Epithelial cell of proximal tubule (primary cell): Measurements from ENCODE around the gene LPIN1. TPM values are rescaled to one million over a fixed set of nuclear protein-coding genes. Genes with fewer than 3 reads are reported as not detected.

Experiments
- DNase-seq: peaks from one replicate; pipeline ENCODE4 v3.0.0-alpha.2; 2011; ENCODE audit warnings: low read depth
- H3K4me3 ChIP-seq: 2 replicates; pipeline ENCODE4 v1.5.1; 2011; ENCODE audit warnings: low read depth, mild to moderate bottlenecking, low read length
- total RNA-seq: library from RNA; depleted of rRNA; stranded (reverse); fragments of >200 nt; gene quantifications from 2 replicates; pipeline ENCODE4 v1.2.3, GENCODE V29; 2015
- TF ChIP-seq, protein P1 (sequence below): conservative IDR thresholded peaks from 2 replicates; pipeline ENCODE4 v1.5.1; 2012; ENCODE audit warnings: low read depth, mild to moderate bottlenecking, low read length

The LPIN1 gene
- total RNA-seq, 1 donor from 2014 or later = 33.8 TPM

DNA sequence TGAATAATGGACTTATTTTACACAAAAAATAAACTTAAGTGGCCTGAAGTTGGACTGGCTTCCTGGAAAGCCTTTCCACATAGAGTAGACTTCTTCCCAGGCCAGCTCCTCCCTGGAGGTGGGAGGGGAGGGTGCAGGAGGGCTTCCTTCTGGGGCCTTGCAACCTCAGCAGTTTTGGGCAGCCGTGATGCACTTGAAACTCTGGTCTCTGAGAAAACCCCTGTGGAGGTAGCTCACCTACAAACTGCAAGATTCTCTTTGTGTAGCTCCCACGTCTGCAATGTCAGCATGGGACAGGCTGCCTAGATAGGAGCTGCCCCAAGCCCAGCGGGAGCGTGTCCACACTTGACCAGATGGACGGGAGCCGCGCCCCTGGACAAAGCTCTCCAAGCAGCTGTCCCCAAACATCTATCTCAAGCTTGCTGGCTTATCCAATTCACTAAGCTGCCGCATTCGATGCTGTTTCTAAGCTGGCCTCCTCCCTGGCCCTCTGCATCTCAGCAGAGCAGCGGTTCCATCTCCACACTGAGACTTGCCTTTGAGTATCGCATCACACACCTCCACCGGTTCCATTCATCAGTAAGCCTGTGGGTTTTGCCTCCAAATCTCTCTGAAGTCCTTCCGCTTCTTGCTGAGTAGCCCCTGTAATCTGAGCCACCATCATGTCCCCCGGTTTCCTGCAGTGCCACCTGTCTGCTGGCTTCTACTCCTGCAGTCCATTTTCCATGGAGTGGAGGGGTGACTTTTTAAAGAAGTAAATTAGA is 1.6 kb upstream of the LPIN1 start:
- peak overlapping the region; percentile 43 for H3K4me3 ChIP-seq
- DNase-seq = no peak
- TF ChIP-seq, protein P1, sequence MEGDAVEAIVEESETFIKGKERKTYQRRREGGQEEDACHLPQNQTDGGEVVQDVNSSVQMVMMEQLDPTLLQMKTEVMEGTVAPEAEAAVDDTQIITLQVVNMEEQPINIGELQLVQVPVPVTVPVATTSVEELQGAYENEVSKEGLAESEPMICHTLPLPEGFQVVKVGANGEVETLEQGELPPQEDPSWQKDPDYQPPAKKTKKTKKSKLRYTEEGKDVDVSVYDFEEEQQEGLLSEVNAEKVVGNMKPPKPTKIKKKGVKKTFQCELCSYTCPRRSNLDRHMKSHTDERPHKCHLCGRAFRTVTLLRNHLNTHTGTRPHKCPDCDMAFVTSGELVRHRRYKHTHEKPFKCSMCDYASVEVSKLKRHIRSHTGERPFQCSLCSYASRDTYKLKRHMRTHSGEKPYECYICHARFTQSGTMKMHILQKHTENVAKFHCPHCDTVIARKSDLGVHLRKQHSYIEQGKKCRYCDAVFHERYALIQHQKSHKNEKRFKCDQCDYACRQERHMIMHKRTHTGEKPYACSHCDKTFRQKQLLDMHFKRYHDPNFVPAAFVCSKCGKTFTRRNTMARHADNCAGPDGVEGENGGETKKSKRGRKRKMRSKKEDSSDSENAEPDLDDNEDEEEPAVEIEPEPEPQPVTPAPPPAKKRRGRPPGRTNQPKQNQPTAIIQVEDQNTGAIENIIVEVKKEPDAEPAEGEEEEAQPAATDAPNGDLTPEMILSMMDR = peak; percentile 62

DNA sequence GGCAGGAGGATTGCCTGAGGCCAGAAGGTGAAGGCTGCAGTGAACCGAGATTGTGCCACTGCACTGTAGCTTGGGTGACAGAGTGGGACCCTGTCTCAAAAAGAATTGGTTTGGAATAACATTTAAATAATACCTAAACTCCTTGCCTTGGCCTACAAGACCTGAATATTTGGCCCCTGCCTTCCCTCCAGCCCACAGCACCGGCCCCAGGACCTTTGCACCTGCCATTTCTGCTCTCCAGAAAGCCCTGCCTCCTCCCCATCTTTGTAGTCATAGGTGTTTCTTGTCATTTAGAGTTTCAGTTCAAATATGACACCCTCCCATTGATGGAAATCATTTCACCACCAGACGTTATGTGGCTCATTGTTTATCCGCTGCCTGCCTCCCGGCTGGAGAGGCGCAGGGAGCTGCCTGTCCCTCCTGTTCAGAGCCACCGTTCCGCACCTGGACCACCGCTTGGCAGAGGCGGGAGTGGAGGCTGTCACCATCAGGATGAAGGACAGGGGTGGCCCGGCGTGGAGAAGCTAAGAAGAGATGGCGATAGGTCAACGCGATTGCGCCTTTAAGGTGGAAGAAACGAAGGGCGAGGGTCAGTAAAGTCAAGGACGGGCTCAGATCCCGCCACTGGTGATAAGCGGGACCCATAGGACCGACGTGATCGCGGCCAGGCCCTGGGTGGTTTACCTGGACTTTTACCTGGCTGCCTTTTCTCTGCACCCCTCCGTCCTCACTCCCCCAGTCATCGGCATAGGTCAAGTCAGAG is 638 bp upstream of the LPIN1 start:
- DNase-seq = no peak
- TF ChIP-seq, protein P1 = no peak
- H3K4me3 ChIP-seq = peak overlapping the region; percentile 44

DNA sequence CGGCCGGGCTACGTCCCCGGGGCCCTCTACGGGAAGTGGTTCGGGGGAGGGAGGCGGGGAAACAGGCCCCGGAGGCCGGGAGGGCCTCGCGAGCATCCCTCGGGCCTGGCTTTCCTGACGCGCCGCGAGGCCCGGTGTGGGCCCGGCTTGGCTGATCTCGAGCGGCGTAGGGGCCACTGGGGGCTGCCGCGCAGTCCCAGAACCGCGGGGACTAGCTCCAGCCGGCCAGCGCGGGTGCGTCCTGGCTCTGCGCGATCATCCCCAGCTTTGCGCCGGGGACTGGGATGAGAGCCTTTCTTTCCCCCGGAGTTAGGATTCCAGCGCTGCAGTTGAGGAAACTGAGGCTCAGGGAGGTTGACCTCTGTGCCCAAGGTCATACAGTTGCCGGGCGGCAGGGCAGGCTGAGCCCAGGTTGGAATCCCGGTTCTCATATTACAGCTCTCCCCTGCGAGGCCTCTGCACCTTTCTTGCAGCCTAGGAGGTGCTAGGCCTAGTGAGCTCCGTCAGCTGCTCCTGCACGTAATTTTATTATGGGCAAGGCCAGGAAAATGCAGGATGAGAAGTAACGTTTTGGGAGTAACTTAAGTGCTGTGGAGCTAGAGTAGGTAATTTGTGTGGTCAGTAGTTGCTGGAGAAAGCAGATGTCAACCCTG is 501 bp downstream of the LPIN1 start:
- TF ChIP-seq, protein P1 = no peak
- no peak for DNase-seq
- peak overlapping the region; percentile 94 for H3K4me3 ChIP-seq

DNA sequence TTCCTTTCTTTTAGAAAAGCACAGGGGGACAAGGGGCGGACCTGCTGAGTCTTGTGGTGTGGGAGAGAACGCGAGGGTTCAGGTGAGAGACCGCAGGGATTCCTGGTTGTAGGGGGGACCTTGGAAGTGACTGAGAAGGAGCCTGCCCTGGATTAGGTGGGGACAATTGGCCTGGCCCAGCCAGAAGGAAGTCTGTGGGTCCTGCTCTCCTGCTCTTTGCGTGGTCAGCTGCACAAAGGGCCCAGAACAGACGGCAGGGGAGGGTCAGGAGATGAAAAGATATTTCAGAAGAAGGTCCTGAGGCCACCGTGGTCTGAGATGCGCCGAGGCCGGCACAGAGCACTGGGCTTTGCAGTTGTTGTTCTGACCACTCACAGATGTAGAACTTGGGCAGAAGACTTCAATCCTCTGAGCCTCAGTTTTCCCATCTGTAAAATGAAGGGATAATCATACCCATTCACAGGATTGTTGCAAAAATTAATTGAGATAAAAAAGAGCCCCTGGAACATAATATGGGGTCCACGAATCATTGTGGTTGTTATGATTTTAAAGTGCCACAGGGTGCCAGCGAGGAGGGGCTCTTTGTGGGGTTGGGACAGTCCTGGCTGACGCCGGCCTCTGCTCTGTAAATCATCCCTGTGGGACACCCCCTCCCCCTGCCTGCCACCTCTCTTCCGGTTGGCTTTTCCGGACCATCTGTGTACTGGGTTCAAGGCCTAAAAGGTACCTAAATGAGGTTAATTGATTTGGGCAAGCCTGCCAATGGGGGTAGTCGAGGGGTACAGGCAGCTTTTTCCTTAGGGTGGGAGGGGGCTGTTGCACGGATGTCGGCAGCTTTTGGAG is 1.8 kb downstream of the LPIN1 start:
- TF ChIP-seq, protein P1 = no peak
- peak overlapping the region; percentile 94 for H3K4me3 ChIP-seq
- no peak for DNase-seq

DNA sequence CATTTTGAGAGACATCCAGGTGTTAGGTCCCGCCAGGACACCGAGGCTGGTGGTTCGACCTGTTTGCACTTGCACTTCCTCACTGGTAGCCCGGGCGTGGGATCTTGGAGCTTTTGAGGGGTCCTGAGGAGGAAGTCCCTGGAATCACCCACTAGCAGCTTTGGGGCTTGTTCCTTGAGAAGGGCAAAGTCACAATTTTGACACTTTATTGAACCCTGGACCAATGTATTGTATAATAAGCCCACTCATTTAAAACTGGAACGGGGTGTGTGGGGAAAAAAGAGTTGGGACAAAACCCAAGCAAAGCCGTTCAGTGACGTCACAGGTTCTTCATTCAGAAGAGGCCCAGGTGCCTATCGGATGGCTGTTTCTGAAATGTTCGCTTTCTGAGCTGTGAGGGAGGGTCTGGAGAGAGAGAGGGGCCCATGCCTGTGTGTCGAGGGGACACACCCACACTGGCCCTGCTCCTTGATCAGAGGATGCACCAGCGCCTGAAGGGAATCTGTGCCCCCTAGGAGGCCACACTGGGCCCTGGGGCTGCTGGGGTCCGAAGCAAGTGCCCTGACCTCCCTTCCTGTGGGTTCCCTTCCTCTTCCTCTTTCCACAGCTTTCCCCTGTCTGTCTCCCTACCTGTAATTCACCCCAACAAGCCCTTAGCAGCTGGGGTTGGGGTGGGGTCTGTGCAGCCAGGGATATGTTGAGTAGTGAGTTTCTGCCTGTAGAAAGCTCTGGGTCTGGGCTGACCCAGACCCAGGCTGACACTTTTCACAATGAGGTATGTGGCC is 2.6 kb downstream of the LPIN1 start:
- TF ChIP-seq, protein P1 = no peak
- H3K4me3 ChIP-seq = no peak overlapping the region
- no peak for DNase-seq
